ENCODE measurements around the gene DAPK1.

DNA sequence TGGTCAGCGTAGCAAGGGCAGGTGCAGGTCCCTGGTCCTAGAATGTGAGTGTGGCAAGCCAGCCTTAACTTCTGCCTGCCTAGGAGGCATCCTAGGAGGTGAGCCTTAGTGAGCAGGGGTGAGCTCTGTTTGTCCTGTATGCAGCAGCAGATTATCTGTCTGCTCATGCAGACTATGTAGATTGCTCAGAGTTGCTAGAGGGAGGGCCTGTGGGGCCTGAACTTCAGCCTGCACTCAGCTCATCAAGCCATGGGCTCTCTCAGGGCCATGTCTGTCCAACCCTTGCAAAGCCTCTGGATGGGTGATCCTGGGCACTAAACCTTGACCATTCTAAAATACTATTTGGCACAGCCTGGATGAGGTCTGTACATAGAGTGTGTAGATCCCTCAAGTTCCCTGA, 219.8 kb downstream of the DAPK1 start:
- TF ChIP-seq CTCF (IDR thresholded peaks at IDR 0.05): no peak
- TF ChIP-seq POLR2A (IDR thresholded peaks at IDR 0.05): no peak
- no peak for TF ChIP-seq POLR2AphosphoS5 (IDR thresholded peaks at IDR 0.05)
- TF ChIP-seq EP300 (IDR thresholded peaks at IDR 0.05; ENCODE audit: low read depth): no peak

Data from transverse colon (tissue), 4 donors.